ELR (cell line): Measurements from ENCODE around the gene RRP7A.
"Not testable (repeated sequence)": the region's sequence is repeated elsewhere in the genome, so short reads cannot be mapped to it uniquely, and the experiment has no call there.

Experiments
- DNase-seq: peaks from one replicate; pipeline ENCODE4 v3.0.0-alpha.2; 2015; ENCODE audit warnings: low read depth

RRP7A gene

GRCh38 chr22:42495533-42496141 is 24.0 kb downstream of the RRP7A start:
- not testable (repeated sequence) for DNase-seq

- no peak for DNase-seq
Measured at GRCh38 chr22:42493393-42493792, 26.2 kb downstream of the RRP7A start.

- DNase-seq: no peak
Measured at GRCh38 chr22:42492323-42492690, 27.3 kb downstream of the RRP7A start.

- no peak for DNase-seq
Measured at GRCh38 chr22:42490243-42490832, 29.3 kb downstream of the RRP7A start.

GRCh38 chr22:42489000-42489399 is 30.6 kb downstream of the RRP7A start:
- no peak for DNase-seq

- no peak for DNase-seq
Measured at GRCh38 chr22:42484506-42484905, 35.1 kb downstream of the RRP7A start.

GRCh38 chr22:42483610-42484223 is 35.9 kb downstream of the RRP7A start:
- not testable (repeated sequence) for DNase-seq

- no peak for DNase-seq
Measured at GRCh38 chr22:42475122-42475521, 44.5 kb downstream of the RRP7A start.

GRCh38 chr22:42473484-42474193 is 46.0 kb downstream of the RRP7A start:
- peak; percentile 75 for DNase-seq

- DNase-seq: no peak
Measured at GRCh38 chr22:42472671-42473070, 46.9 kb downstream of the RRP7A start.

- no peak for DNase-seq
Measured at GRCh38 chr22:42471441-42471840, 48.2 kb downstream of the RRP7A start.

- peak; percentile 4 for DNase-seq
Measured at GRCh38 chr22:42470366-42471082, 49.1 kb downstream of the RRP7A start.

- peak; percentile 90 for DNase-seq
Measured at GRCh38 chr22:42468841-42469240, 50.8 kb downstream of the RRP7A start.

GRCh38 chr22:42462016-42462415 is 57.6 kb downstream of the RRP7A start:
- DNase-seq: no peak

- no peak for DNase-seq
Measured at GRCh38 chr22:42461511-42461910, 58.1 kb downstream of the RRP7A start.
